ENCODE data around the gene TBC1D5.
A peak's percentile ranks its signal among the peaks of the same experiment; 100 is the strongest.
"Not testable (repeated sequence)": the region's sequence is repeated elsewhere in the genome, so short reads cannot be mapped to it uniquely, and the experiment has no call there.

Gene TBC1D5

GRCh38 chr3:17707813-17708543, 34.5 kb downstream of the TBC1D5 start:
- no peak for DNase-seq

DNA sequence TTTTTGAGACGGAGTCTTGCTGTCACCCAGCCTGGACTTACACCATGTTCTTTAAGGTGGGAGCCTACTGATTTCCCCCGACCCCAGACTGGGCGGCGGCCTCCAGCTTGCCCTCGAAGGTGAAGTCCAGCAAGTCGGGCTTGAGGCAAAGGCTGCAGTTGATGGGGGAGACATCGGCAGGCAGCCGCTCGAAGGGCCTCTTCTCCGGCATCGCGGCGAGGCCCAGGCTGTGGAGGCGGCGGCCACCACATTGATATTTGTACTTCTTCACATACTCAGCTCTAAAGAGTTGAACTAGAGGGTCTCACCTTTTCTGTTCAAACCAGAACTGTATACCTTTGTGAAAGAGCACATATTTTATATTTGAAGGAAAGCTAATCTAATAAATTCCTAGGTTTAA, 36.4 kb downstream of the TBC1D5 start:
- DNase-seq, result not testable (repeated sequence)

DNA sequence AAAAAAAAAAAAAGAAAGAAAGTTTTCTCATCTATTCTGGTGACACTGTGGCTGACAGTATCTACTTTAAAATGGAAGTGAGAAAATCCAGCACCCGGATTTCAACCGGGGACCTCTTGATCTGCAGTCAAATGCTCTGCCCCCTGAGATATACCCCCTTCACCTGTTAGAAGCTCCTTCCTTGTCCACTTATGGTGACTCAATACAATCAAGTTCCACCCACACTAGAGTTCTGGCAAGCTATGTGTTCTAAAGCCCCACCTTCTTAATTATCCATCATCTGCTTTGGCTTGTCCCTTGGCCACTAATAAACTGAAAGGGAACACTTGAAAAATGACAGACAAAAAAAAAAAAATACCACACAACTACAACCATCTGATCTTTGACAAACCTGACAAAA, 42.6 kb downstream of the TBC1D5 start:
- DNase-seq, result not testable (repeated sequence)

DNA sequence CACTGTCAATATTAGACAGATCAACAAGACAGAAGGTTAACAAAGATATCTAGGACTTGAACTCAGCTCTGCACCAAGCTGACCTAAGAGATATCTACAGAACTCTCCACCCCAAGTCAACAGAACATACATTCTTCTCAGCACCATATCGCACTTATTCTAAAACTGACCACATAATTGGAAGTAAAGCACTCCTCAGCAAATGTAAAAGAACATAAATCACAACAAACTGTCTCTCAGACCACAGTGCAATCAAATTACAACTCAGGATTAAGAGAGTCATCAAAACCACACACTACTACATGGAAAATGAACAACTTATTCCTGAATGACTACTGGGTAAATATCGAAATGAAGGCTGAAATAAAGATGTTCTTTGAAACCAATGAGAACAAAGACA, 46.8 kb downstream of the TBC1D5 start:
- DNase-seq, result not testable (repeated sequence)

GRCh38 chr3:17693670-17693999, 48.8 kb downstream of the TBC1D5 start:
- not testable (repeated sequence) for DNase-seq

DNA sequence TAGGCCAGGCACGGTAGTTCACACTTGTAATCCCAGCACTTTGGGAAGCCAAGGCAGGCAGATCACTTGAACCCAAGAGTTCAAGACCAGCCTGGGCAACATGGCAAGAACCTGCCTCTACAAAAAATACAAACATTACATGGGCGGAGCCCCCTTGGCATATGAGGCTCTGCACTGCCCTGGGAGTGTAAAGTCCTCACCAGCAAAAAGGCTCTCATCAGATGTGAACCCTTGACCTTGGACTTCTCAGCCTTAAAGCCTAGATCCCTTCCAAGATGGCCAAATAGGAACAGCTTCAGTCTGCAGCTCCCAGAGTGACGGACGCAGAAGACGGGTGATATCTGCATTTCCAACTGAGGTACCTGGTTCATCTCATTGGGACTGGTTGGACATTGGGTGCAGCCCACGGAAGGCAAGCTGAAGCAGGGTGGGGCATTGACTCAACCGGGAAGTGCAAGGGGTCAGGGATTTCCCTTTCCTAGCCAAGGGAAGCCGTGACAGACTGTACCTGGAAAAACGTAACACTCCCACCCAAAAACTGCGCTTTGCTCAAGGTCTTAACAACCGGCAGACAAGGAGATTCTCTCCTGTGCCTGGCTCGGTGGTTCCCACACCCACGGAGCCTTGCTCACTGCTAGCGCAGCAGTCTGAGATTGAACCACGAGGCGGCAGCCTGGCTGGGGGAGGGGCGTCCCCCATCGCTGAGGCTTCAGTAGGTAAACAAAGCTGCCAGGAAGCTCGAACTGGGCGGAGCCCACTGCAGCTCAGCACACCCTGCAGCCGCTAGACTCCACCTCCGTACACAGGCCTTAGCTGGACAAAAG, 49.4 kb downstream of the TBC1D5 start:
- DNase-seq, result not testable (repeated sequence)

DNA sequence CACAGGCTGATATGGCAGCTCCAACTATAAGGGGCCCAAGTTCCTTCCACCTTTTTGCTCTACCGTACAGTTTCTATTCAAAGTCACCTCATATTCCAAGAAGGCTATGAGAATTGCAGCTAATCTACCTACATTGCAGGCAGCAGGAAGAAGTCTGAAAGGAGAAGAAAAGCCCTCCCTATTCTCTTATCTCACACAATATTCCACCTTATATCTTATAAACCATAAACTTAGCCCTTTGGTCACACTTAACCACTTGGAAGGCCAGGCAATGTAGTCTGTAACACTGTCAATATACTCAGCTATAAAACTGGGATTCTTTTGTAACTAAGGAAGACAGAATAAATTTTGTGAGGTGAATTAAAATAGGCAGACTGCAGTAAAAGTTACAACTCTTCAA, 54.9 kb downstream of the TBC1D5 start:
- DNase-seq, result no peak

DNA sequence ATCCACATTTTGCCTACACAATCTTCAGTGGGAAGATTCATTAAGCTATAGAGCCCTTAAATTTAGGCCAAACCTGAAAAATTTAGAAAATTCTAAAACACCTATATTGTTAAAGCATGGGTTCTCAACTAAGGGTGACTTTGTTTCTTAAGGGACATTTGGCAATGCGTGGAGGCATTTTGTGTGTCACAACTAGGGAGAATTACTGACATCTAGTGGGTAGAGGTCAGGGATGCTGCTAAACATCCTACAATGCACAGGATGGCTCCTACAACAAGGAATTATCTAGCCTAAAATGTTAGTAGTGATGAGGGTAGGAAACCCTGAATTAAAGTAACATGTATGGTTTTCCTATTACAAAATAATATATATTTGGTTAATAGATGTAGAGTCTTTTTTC, 55.8 kb downstream of the TBC1D5 start:
- DNase-seq, result no peak

GRCh38 chr3:17683542-17684207, 58.8 kb downstream of the TBC1D5 start:
- no peak for DNase-seq

GRCh38 chr3:17680530-17680929, 61.9 kb downstream of the TBC1D5 start:
- DNase-seq, result no peak

DNA sequence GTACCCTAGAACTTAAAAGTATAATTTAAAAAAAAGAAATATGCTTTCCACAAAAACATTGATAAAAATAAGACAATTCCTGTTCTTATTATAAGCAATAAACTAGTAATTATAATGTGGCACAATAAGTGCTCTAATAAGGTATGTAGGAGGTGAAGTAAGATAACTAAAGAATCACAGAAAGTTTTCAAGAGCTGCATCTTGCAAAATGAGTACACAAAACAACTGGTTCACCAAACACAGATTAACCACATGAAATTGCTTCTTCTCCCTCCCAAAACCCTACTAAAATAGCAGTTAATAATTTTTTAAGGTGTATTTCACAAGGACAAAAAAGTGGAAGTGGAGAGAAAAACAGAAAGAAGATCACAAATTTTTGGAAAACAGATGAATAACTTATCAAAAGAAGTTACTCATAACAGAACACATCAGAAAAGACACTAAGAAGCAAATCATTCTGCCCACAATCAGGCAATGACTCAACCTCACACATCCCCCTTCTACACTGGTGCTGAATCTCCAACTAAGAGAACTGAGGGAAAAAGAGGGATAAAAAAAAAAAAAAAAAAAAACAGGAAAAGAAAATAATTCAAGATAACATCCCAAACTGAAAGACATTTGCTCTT, 64.2 kb downstream of the TBC1D5 start:
- DNase-seq, result no peak

DNA sequence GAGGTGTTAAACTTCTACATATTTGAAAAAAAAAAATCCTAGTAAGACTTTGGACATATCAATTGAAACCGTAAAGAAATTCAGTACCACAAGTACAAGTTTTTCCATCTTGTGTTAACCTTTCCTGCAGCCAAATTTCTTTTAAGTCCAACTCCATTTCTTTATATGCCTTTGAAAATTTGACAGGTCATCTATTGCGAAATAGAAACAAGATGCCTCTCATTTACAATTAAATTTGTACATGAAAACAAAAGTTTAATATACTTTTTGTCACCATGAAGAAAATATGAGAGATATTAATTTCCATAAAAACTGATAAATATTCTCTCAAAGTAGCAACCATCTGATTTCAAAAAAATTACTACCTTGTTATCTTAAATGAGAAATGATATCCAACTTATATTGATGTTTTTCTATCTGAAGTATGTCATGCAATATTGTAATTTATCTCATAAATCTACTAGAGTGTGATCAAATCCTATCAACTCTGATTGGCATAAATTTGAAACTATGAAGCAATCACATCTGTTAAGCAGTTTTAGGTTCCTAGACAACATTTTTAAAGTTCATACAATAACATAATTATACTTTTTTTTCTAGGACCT, 68.2 kb downstream of the TBC1D5 start:
- DNase-seq, result no peak

- no peak for DNase-seq
These were observed 69.9 kb downstream of the TBC1D5 start for GRCh38 chr3:17672506-17672905.

DNA sequence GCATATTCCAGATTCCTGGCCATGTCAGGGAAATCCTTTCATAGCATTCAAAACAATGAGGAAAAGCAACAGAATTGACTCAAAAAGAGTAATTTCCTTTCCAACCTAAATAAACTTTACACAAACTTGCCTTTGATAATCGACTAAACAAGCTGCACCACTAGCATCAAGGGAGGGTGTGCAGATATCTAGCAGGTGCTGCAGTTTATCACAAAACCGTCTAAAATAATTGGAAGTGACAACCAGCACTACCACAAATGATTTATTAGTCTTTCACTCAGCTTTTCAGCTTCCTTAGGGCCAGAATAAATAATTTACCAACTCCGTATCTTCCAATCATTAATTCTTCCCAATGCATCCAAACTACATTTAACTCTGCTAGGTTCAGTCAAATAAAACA, 71.7 kb downstream of the TBC1D5 start:
- DNase-seq, result peak; percentile 25

GRCh38 chr3:17664923-17665322, 77.5 kb downstream of the TBC1D5 start:
- no peak for DNase-seq

DNA sequence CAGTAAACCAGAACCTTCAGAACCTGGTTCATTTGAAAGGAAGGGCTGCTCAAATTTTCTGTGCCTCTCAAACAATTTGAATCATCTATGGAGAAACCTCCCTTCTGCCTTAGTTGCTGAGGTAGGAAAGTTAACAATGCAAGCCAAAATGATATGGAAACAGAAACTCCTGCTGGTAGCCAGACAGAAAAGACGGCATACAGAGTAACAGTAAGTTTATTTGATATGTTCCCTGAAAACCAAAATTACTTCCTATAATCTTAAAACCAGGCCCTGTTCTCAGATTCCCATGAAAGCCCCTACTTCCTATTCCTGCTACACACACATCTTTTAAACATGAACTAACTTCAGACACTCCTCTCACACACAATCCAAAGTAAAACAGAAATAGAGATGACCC, 86.2 kb downstream of the TBC1D5 start:
- DNase-seq, result no peak

- DNase-seq, result no peak
These were observed 86.7 kb downstream of the TBC1D5 start for GRCh38 chr3:17655743-17656142.

- DNase-seq, result not testable (repeated sequence)
These were observed 92.7 kb downstream of the TBC1D5 start for GRCh38 chr3:17649748-17650147.

DNA sequence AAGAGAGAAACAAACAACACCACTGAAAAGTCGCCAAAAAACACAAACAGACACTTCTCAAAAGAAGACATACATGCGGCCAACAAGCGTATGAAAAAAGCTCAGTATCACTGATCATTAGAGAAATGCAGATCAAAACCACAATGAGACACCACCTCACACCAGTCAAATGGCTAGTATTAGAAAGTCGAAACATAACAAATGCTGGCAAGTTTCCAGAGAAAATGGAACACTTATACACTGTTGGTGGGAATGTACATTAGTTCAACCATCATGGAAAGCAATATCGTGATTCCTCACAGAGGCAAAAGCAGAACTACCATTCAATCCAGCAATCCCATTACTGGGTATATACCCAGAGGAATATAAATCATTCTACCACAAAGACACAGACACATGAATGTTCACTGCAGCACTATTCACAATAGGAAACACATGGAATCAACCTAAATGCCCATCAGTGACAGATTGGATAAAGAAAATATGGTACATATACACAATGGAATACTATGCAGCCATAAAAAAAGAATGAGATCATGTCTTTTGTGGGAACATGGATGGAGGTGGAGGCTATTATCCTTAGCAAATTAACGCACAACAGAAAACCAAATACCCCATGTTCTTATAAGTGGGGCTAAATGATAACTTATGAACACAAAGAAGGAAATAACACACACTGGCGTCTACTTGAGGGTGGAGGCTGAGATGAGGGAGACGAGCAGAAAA, 93.6 kb downstream of the TBC1D5 start:
- DNase-seq, result not testable (repeated sequence)

- peak; percentile 33 for DNase-seq
These were observed 97.2 kb downstream of the TBC1D5 start for GRCh38 chr3:17645074-17645698.

GRCh38 chr3:17643691-17644090, 98.7 kb downstream of the TBC1D5 start:
- DNase-seq, result no peak

- DNase-seq, result no peak
These were observed 100.0 kb downstream of the TBC1D5 start for GRCh38 chr3:17642474-17642873.
